A549 treated with CpdA at 1 μM for 4 hours (cell line): ENCODE measurements around the gene FBXW8. TPM values are rescaled to one million over a fixed set of nuclear protein-coding genes. Genes with fewer than 3 reads are reported as not detected.

Source experiments
- total RNA-seq: library from RNA; stranded (reverse); fragments of 200-300 nt; extraction: Qiagen RNA extraction; gene quantifications from 5 replicates; pipeline ENCODE4 v1.2.3, GENCODE V29; 2022; ENCODE audit warnings: low read depth

Gene FBXW8, protein sequence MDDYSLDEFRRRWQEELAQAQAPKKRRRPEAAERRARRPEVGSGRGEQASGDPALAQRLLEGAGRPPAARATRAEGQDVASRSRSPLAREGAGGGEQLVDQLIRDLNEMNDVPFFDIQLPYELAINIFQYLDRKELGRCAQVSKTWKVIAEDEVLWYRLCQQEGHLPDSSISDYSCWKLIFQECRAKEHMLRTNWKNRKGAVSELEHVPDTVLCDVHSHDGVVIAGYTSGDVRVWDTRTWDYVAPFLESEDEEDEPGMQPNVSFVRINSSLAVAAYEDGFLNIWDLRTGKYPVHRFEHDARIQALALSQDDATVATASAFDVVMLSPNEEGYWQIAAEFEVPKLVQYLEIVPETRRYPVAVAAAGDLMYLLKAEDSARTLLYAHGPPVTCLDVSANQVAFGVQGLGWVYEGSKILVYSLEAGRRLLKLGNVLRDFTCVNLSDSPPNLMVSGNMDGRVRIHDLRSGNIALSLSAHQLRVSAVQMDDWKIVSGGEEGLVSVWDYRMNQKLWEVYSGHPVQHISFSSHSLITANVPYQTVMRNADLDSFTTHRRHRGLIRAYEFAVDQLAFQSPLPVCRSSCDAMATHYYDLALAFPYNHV
- 4.5 to 6.7 TPM (median 5.7 TPM) in 5 replicates for total RNA-seq

GRCh38 chr12:116910645-116911451 lies at the start of gene FBXW8:
FBXW8 (plus strand) TSS chr12:116910950; CDS start chr12:116911038, 88 bp downstream.

DNA sequence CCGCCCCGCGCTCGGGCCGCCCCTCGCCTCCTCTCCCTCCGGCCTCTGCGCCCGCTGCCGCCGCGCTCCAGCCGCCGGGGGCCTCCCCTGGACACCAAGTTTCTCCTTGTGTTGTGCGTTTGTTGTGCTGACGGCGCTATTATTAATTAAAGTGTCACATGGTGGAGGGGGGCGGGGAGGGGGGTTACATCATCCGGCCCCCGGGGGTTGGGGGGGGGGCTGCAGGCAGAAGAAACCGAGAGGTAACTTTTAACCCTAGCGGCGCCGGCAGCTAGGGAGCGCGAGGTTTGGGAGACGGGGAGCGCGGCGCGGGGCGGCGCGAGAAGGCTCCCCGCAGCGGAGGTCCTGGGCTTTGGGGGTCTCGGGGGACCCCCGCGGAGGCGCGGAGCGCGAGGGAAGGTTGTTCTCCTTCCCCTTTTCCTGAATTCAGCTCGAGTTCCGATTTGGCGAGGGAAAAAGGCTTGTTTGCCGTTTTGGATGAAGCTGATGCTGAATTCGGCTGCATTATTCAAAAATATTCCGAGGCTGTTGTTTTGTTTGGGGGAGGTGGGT lies 29.3 kb upstream of the FBXW8 start, which contains the start of gene HRK:
Gene HRK, minus strand, starts transcription at position 117 of the 552 bp plus-strand sequence. CDS start 134 bp downstream, outside the sequence.

Other genes starting within 250 kb of the FBXW8 start
- 14.6 to 23.8 TPM (median 20.8 TPM) in 5 replicates for gene SPRING1, start 172.9 kb upstream of the FBXW8 start, total RNA-seq
- gene RNFT2, start 172.6 kb upstream of the FBXW8 start, total RNA-seq: 2.2 to 3.7 TPM (median 2.6 TPM) in 5 replicates
- 0.45 to 0.96 TPM (median 0.54 TPM) in 5 replicates for gene HRK, start 29.5 kb upstream of the FBXW8 start, total RNA-seq
- 117 to 162 TPM (median 157 TPM) in 5 replicates for gene TESC, start 188.5 kb downstream of the FBXW8 start, total RNA-seq